Stromal cell of bone marrow (primary cell): Measurements from ENCODE around the gene LMNTD2.

Source experiments
- DNase-seq: peaks from one replicate; pipeline ENCODE4 v3.0.0-alpha.2; 2012; ENCODE audit warnings: low read depth

LMNTD2 gene

DNA sequence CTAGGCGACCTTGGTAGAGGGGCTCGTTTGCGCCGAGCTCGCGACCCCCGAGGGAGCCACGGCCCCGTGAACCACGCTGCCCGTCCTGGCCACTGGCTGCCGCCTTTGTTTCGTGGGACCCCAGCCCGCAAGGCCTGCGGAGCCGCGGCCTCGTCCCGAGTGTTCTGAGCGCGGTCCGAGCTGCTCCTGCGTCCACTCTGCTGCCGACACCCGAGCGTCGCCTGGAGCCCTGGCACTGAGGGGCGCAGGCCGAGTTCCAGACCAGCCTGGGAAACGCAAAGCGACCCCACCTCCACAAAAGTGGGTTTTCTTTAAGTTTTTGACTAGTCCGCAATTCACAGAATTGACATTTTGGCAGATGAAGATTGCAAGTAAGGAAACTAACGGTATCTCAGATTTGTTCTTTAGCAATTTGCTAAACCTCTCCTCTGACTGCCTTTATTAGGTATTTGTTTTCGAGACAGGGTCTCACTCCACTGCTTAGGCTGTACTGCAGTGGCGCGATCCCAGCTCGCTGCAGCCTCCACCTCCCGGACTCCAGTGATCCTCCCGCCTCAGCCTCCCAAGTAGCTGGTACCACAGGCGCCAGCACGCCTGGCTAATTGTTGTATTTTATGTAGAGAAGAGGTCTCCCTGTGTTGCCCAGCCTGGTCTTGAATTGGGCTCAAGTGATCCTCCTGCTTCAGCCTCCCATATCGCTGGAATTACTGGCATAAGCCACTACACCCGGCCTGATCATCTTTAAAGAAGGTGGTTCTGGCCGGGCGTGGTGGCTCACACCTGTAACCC, 52.6 kb downstream of the LMNTD2 start:
- DNase-seq = no peak

GRCh38 chr11:506995-507726, 53.4 kb downstream of the LMNTD2 start, which contains the start of gene RNH1:
Gene RNH1 (minus strand): TSS chr11:507242. CDS start chr11:502162, 5,080 bp downstream.
- DNase-seq = peak; percentile 86

- peak; percentile 92 for DNase-seq
Observed at GRCh38 chr11:506238-506994, 54.1 kb downstream of the LMNTD2 start.

- no peak for DNase-seq
Observed at GRCh38 chr11:504994-505344, 55.6 kb downstream of the LMNTD2 start.
